HEK293 (cell line): ENCODE results near the gene INSYN2B.

Source experiments
- CTCF ChIP-seq: fragments of 450-650 bp; formaldehyde crosslinking; IDR thresholded peaks from 2 replicates; pipeline ENCODE4 v1.5.1; 2016; ENCODE audit warnings: missing biosample characterization, missing genetic modification characterization
- SETDB1 ChIP-seq: IDR thresholded peaks from one replicate; pipeline ENCODE4 v1.6.1; 2017; ENCODE audit warnings: mild to moderate bottlenecking, low read length, moderate library complexity, mixed read lengths; ENCODE audit not compliant: insufficient read length
- ZBTB10 ChIP-seq: fragments of 450-650 bp; formaldehyde crosslinking; IDR thresholded peaks from 2 replicates; pipeline ENCODE4 v1.5.1; 2016; ENCODE audit warnings: missing biosample characterization, missing genetic modification characterization
- ZBTB26 ChIP-seq: fragments of 450-650 bp; formaldehyde crosslinking; optimal IDR thresholded peaks from 2 replicates; pipeline ENCODE3; 2016; ENCODE audit warnings: missing biosample characterization, mild to moderate bottlenecking, missing genetic modification characterization

- TF ChIP-seq ZBTB10 (no peak), ZBTB26 (tag by site-specific recombination) (no peak), CTCF (tag by site-specific recombination) (no peak), SETDB1 (no peak)
Measured at GRCh38 chr5:169993485-169993790, 13.1 kb upstream of the INSYN2B start.
